Peyer's patch (tissue), 4 donors: ENCODE data around the gene USP22.

Experiments used
- POLR2A ChIP-seq, 2 donors: fragments of 450-650 bp; IDR thresholded peaks; one replicate each; pipeline ENCODE4 v1.5.1; 2017; ENCODE audit warnings: antibody characterized with exemption in 2 of 2, mild to moderate bottlenecking in 2 of 2, moderate library complexity in 2 of 2
- TF ChIP-seq, protein P1 (sequence below), 6 experiments: fragments of 450-650 bp in 4 of 6; fragments of 200-600 bp in 2 of 6; sonication (generic) in 1 of 6; IDR thresholded peaks; one replicate each; pipeline ENCODE4 v1.5.1; 2017 to 2019; ENCODE audit warnings: antibody characterized with exemption in 6 of 6, mild to moderate bottlenecking in 3 of 6, moderate library complexity in 1 of 6

DNA sequence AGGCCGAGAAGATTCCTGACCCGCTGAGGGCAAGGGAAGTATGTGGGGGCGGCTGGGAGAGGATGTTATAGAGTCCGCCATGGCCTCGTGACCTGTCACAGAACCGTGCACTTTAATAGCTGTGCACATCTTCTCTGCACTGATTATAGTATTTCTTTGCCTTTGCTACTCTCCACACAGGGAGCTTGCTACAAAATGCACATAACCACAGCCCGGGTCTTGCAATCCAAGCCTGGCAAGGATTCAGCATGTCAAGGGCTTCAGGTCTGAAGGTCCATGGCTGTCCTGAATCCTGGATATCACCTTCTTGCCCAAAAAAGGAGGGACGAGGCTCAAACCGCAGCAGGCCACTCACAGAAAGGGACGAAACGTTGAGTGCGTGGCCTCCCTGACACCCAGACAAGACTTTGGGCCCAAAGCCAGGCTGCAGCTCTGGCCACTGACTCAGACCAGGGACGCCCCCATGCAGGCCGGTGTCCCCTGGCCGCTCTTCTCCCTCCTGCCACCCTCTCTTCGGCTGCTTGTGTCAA is 43.7 kb downstream of the USP22 start:
- TF ChIP-seq, protein P1, sequence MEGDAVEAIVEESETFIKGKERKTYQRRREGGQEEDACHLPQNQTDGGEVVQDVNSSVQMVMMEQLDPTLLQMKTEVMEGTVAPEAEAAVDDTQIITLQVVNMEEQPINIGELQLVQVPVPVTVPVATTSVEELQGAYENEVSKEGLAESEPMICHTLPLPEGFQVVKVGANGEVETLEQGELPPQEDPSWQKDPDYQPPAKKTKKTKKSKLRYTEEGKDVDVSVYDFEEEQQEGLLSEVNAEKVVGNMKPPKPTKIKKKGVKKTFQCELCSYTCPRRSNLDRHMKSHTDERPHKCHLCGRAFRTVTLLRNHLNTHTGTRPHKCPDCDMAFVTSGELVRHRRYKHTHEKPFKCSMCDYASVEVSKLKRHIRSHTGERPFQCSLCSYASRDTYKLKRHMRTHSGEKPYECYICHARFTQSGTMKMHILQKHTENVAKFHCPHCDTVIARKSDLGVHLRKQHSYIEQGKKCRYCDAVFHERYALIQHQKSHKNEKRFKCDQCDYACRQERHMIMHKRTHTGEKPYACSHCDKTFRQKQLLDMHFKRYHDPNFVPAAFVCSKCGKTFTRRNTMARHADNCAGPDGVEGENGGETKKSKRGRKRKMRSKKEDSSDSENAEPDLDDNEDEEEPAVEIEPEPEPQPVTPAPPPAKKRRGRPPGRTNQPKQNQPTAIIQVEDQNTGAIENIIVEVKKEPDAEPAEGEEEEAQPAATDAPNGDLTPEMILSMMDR (IDR thresholded peaks at IDR 0.05): no peak
- TF ChIP-seq POLR2A (IDR thresholded peaks at IDR 0.05): no peak
